Peyer's patch (tissue), 4 donors: ENCODE data around the gene HEXIM1. TPM values are rescaled to one million over a fixed set of nuclear protein-coding genes. Genes with fewer than 3 reads are reported as not detected.

Experiments used
- DNase-seq, 3 donors: peaks; one replicate each; pipeline ENCODE4 v3.0.0-alpha.2; 2017 to 2019
- H3K27ac ChIP-seq, 4 donors: fragments of 200-600 bp; sonication (generic); one replicate each; pipeline ENCODE4 v1.5.1; 2016 to 2019
- H3K27me3 ChIP-seq, 2 donors: fragments of 200-600 bp; sonication (generic); one replicate each; pipeline ENCODE4 v1.5.1; 2019
- H3K36me3 ChIP-seq, 3 donors: fragments of 200-600 bp; sonication (generic); one replicate each; pipeline ENCODE4 v1.5.1; 2016 to 2019
- H3K4me1 ChIP-seq, 4 donors: fragments of 200-600 bp; sonication (generic); one replicate each; pipeline ENCODE4 v1.5.1; 2016 to 2019
- H3K4me3 ChIP-seq, 4 donors: fragments of 200-600 bp; sonication (generic); 1 replicate in 3 of 4; 2 replicates in 1 of 4; pipeline ENCODE4 v1.5.1; 2016 to 2019; ENCODE audit warnings: mild to moderate bottlenecking in 1 of 4
- H3K9me3 ChIP-seq, 4 donors: fragments of 200-600 bp; sonication (generic); one replicate each; pipeline ENCODE4 v1.5.1; 2016 to 2019; ENCODE audit warnings: mild to moderate bottlenecking in 1 of 4
- POLR2A ChIP-seq, 2 donors: fragments of 450-650 bp; IDR thresholded peaks; one replicate each; pipeline ENCODE4 v1.5.1; 2017; ENCODE audit warnings: antibody characterized with exemption in 2 of 2, mild to moderate bottlenecking in 2 of 2, moderate library complexity in 2 of 2
- total RNA-seq, 4 donors: library from RNA; depleted of rRNA; stranded (reverse); fragments of >200 nt; gene quantifications; one replicate each; pipeline ENCODE4 v1.1.0, GENCODE V29; 2016
- TF ChIP-seq, protein P1 (sequence below), 6 experiments: fragments of 450-650 bp in 4 of 6; fragments of 200-600 bp in 2 of 6; sonication (generic) in 1 of 6; IDR thresholded peaks; one replicate each; pipeline ENCODE4 v1.5.1; 2017 to 2019; ENCODE audit warnings: antibody characterized with exemption in 6 of 6, mild to moderate bottlenecking in 3 of 6, moderate library complexity in 1 of 6

HEXIM1 gene
- total RNA-seq, 4 donors from 2014 or later, result 24.3 to 41.8 (median 31.7) TPM

GRCh38 chr17:45143767-45144198, 4.5 kb upstream of the HEXIM1 start:
- H3K9me3 ChIP-seq, result no peaks in the 10 kb centered on the region
- DNase-seq, result peak; percentile 70 to 83 (median 72)
- H3K4me3 ChIP-seq, result peak overlapping the region; percentile 39 to 57 (median 52)
- no peaks in the 10 kb centered on the region for H3K27me3 ChIP-seq
- H3K4me1 ChIP-seq, result peaks cover 3 to 23% (median 13%) of the 10 kb centered on the region in 4 donors
- no peak for TF ChIP-seq POLR2A (IDR thresholded peaks at IDR 0.05)
- TF ChIP-seq, protein P1, sequence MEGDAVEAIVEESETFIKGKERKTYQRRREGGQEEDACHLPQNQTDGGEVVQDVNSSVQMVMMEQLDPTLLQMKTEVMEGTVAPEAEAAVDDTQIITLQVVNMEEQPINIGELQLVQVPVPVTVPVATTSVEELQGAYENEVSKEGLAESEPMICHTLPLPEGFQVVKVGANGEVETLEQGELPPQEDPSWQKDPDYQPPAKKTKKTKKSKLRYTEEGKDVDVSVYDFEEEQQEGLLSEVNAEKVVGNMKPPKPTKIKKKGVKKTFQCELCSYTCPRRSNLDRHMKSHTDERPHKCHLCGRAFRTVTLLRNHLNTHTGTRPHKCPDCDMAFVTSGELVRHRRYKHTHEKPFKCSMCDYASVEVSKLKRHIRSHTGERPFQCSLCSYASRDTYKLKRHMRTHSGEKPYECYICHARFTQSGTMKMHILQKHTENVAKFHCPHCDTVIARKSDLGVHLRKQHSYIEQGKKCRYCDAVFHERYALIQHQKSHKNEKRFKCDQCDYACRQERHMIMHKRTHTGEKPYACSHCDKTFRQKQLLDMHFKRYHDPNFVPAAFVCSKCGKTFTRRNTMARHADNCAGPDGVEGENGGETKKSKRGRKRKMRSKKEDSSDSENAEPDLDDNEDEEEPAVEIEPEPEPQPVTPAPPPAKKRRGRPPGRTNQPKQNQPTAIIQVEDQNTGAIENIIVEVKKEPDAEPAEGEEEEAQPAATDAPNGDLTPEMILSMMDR (IDR thresholded peaks at IDR 0.05), result no peak
- H3K27ac ChIP-seq, result peak overlapping the region; percentile 83 to 90 (median 88)
- H3K36me3 ChIP-seq, result peaks cover 0 to 4% (median 0%) of the 10 kb centered on the region in 3 donors

- TF ChIP-seq, protein P1 (IDR thresholded peaks at IDR 0.05), result no peak
- TF ChIP-seq POLR2A (IDR thresholded peaks at IDR 0.05), result peak in 1 of 2 donors; percentile 11
- peaks cover 3 to 23% (median 13%) of the 10 kb centered on the region in 4 donors for H3K4me1 ChIP-seq
- no peaks in the 10 kb centered on the region for H3K27me3 ChIP-seq
- H3K27ac ChIP-seq, result peak overlapping the region; percentile 83 to 90 (median 88)
- peak overlapping the region; percentile 39 to 57 (median 52) for H3K4me3 ChIP-seq
- no peaks in the 10 kb centered on the region for H3K36me3 ChIP-seq
- H3K9me3 ChIP-seq, result no peaks in the 10 kb centered on the region
- peak in 2 of 3 donors; percentile 72 to 78 for DNase-seq
Observed at GRCh38 chr17:45144199-45145034, 3.9 kb upstream of the HEXIM1 start.

DNA sequence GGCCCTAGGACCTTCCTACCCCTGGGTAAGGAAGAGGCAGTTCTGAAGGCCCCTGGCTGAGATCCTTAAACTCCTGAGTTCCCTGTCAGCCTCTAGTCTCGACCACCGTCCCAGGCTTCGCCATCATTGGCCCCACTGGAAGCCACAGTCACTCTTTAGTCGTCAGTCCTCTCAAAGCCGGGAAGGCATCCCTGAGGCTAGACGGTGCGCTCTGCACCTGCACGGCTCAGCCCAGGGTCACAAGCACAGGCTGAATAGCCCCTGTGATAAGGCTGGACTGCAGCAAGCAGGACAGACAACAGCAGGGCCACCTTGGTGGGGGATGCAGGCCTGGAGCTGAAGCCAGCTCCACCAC, 3.3 kb upstream of the HEXIM1 start:
- no peaks in the 10 kb centered on the region for H3K27me3 ChIP-seq
- peaks cover 3 to 23% (median 13%) of the 10 kb centered on the region in 4 donors for H3K4me1 ChIP-seq
- TF ChIP-seq, protein P1 (IDR thresholded peaks at IDR 0.05), result no peak
- TF ChIP-seq POLR2A (IDR thresholded peaks at IDR 0.05), result no peak
- no peaks in the 10 kb centered on the region for H3K36me3 ChIP-seq
- no peak for DNase-seq
- H3K4me3 ChIP-seq, result peak overlapping the region in 3 of 4 donors; percentile 50 to 57 (median 53)
- H3K27ac ChIP-seq, result peak overlapping the region; percentile 83 to 90 (median 88)
- no peaks in the 10 kb centered on the region for H3K9me3 ChIP-seq

- H3K27me3 ChIP-seq, result no peaks in the 10 kb centered on the region
- no peak for DNase-seq
- H3K4me1 ChIP-seq, result peaks cover 3 to 32% (median 17%) of the 10 kb centered on the region in 4 donors
- TF ChIP-seq, protein P1 (IDR thresholded peaks at IDR 0.05), result no peak
- no peaks in the 10 kb centered on the region for H3K9me3 ChIP-seq
- no peaks in the 10 kb centered on the region for H3K36me3 ChIP-seq
- peak overlapping the region in 1 of 4 donors; percentile 83 for H3K4me3 ChIP-seq
- peak overlapping the region; percentile 88 to 99 (median 96) for H3K27ac ChIP-seq
Observed at GRCh38 chr17:45146166-45146565, 2.1 kb upstream of the HEXIM1 start.

DNA sequence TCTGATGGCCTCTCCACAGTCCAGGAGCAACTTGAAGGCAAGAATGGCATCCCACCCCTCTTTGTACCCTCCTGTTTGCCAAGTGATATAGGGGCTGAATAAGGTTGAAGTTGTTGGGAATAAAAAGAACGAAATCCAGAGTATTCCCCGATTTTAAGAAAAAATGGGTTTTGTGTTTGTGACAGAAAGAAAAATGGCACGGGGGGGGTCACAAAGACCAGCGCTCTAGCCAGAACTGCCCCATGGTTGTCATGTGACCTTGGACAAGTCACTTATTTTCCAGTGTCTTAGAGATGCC, 1.7 kb upstream of the HEXIM1 start:
- Histone ChIP-seq H3K27ac (peak overlapping the region; percentile 88 to 99 (median 96)), H3K4me1 (peaks cover 3 to 36% (median 19%) of the 10 kb centered on the region in 4 donors), H3K4me3 (peak overlapping the region in 3 of 4 donors; percentile 50 to 83 (median 65)), H3K27me3 (no peaks in the 10 kb centered on the region), H3K36me3 (no peaks in the 10 kb centered on the region), H3K9me3 (no peaks in the 10 kb centered on the region)
- TF ChIP-seq, protein P1 (IDR thresholded peaks at IDR 0.05), result no peak
- TF ChIP-seq POLR2A (IDR thresholded peaks at IDR 0.05), result no peak
- DNase-seq, result no peak
